ENCODE results near the gene ANKRD28.
"Not testable (repeated sequence)": the region's sequence is repeated elsewhere in the genome, so short reads cannot be mapped to it uniquely, and the experiment has no call there.

The ANKRD28 gene

GRCh38 chr3:15797642-15798303, at the start of gene ANKRD28:
TSS of gene ANKRD28 (minus strand) at chr3:15797979. CDS start at chr3:15796521, 1,458 bp downstream.
- in situ Hi-C loops (cut with MboI; ENCODE audit: low sequenced_read_pairs), result no loop called here

GRCh38 chr3:15847239-15847638, 49.5 kb upstream of the ANKRD28 start:
- in situ Hi-C loops (cut with MboI; ENCODE audit: low sequenced_read_pairs), result no loop called here

GRCh38 chr3:15846606-15847005, 48.8 kb upstream of the ANKRD28 start:
- in situ Hi-C loops (cut with MboI; ENCODE audit: low sequenced_read_pairs), result no loop called here

- in situ Hi-C loops (cut with MboI; ENCODE audit: low sequenced_read_pairs), result no loop called here
Observed at GRCh38 chr3:15845475-15845874, 47.7 kb upstream of the ANKRD28 start.

- in situ Hi-C loops (cut with MboI; ENCODE audit: low sequenced_read_pairs), result no loop called here
Observed at GRCh38 chr3:15844889-15845288, 47.1 kb upstream of the ANKRD28 start.

GRCh38 chr3:15841091-15841973, 43.6 kb upstream of the ANKRD28 start:
- in situ Hi-C loops (cut with MboI; ENCODE audit: low sequenced_read_pairs), result not testable (repeated sequence)

GRCh38 chr3:15839568-15839967, 41.8 kb upstream of the ANKRD28 start:
- in situ Hi-C loops (cut with MboI; ENCODE audit: low sequenced_read_pairs), result no loop called here

GRCh38 chr3:15831927-15832326, 34.1 kb upstream of the ANKRD28 start:
- in situ Hi-C loops (cut with MboI; ENCODE audit: low sequenced_read_pairs), result no loop called here

GRCh38 chr3:15825016-15825415, 27.2 kb upstream of the ANKRD28 start:
- in situ Hi-C loops (cut with MboI; ENCODE audit: low sequenced_read_pairs), result no loop called here

- in situ Hi-C loops (cut with MboI; ENCODE audit: low sequenced_read_pairs), result no loop called here
Observed at GRCh38 chr3:15823092-15823491, 25.3 kb upstream of the ANKRD28 start.

GRCh38 chr3:15822281-15822680, 24.5 kb upstream of the ANKRD28 start:
- in situ Hi-C loops (cut with MboI; ENCODE audit: low sequenced_read_pairs), result no loop called here

- in situ Hi-C loops (cut with MboI; ENCODE audit: low sequenced_read_pairs), result no loop called here
Observed at GRCh38 chr3:15820911-15821310, 23.1 kb upstream of the ANKRD28 start.

- in situ Hi-C loops (cut with MboI; ENCODE audit: low sequenced_read_pairs), result no loop called here
Observed at GRCh38 chr3:15819576-15819975, 21.8 kb upstream of the ANKRD28 start.

GRCh38 chr3:15819043-15819442, 21.3 kb upstream of the ANKRD28 start:
- in situ Hi-C loops (cut with MboI; ENCODE audit: low sequenced_read_pairs), result no loop called here

GRCh38 chr3:15815696-15816095, 17.9 kb upstream of the ANKRD28 start:
- in situ Hi-C loops (cut with MboI; ENCODE audit: low sequenced_read_pairs), result no loop called here

GRCh38 chr3:15813079-15813478, 15.3 kb upstream of the ANKRD28 start:
- in situ Hi-C loops (cut with MboI; ENCODE audit: low sequenced_read_pairs), result not testable (repeated sequence)

GRCh38 chr3:15812183-15812582, 14.4 kb upstream of the ANKRD28 start:
- in situ Hi-C loops (cut with MboI; ENCODE audit: low sequenced_read_pairs), result no loop called here

GRCh38 chr3:15810702-15811101, 12.9 kb upstream of the ANKRD28 start:
- in situ Hi-C loops (cut with MboI; ENCODE audit: low sequenced_read_pairs), result no loop called here

- in situ Hi-C loops (cut with MboI; ENCODE audit: low sequenced_read_pairs), result no loop called here
Observed at GRCh38 chr3:15809313-15809712, 11.5 kb upstream of the ANKRD28 start.

GRCh38 chr3:15808679-15809310, 11.0 kb upstream of the ANKRD28 start:
- in situ Hi-C loops (cut with MboI; ENCODE audit: low sequenced_read_pairs), result no loop called here

- in situ Hi-C loops (cut with MboI; ENCODE audit: low sequenced_read_pairs), result no loop called here
Observed at GRCh38 chr3:15805756-15806266, 8.0 kb upstream of the ANKRD28 start.

All from HL-60/S4 treated with phorbol 12-myristate 13-acetate at 8.2 ng/mL for 4 days and 3 days (cell line).